DND-41 (cell line): ENCODE data around the gene HADH.

Source experiments
- ATAC-seq: fragments of 200-7000 bp; cut with Tn5 transposase; 3 replicates; pipeline ENCODE4 v1.9.1; 2021; ENCODE audit warnings: low read depth; ENCODE audit not compliant: insufficient read depth
- DNase-seq: peaks from one replicate; pipeline ENCODE4 v3.0.0-alpha.2; 2020
- H2AFZ ChIP-seq: 2 replicates; pipeline ENCODE4 v1.6.0; 2012; ENCODE audit warnings: low read depth, low read length
- H3K27ac ChIP-seq: 2 replicates; pipeline ENCODE4 v1.5.1; 2012; ENCODE audit warnings: low read length, inconsistent platforms
- H3K27me3 ChIP-seq: fragments of 200-600 bp; sonication (generic); 2 replicates; pipeline ENCODE4 v1.6.0; 2012; ENCODE audit warnings: low read length, mild to moderate bottlenecking, inconsistent platforms; ENCODE audit not compliant: insufficient read depth, poor library complexity
- H3K36me3 ChIP-seq: 2 replicates; pipeline ENCODE4 v1.5.1; 2012; ENCODE audit warnings: low read length, inconsistent platforms; ENCODE audit not compliant: insufficient read depth
- H3K4me1 ChIP-seq: 2 replicates; pipeline ENCODE4 v1.5.1; 2012; ENCODE audit warnings: mild to moderate bottlenecking, low read length; ENCODE audit not compliant: insufficient read depth
- H3K4me2 ChIP-seq: 2 replicates; pipeline ENCODE4 v1.6.0; 2012; ENCODE audit warnings: mild to moderate bottlenecking, moderate library complexity, low read length, inconsistent platforms; ENCODE audit not compliant: insufficient read depth
- H3K4me3 ChIP-seq, 2 experiments: fragments of 200-600 bp in 1 of 2; shearing (Covaris generic) in 1 of 2; 2 replicates each; pipeline ENCODE4 v1.5.1; 2012 to 2016; ENCODE audit warnings: inconsistent platforms in 2 of 2, low read length in 2 of 2, mild to moderate bottlenecking in 2 of 2, low read depth in 1 of 2, moderate library complexity in 1 of 2
- H3K79me2 ChIP-seq: 2 replicates; pipeline ENCODE4 v1.6.0; 2012; ENCODE audit warnings: low read length, inconsistent platforms; ENCODE audit not compliant: insufficient read depth
- H3K9ac ChIP-seq: 2 replicates; pipeline ENCODE4 v1.6.0; 2012; ENCODE audit warnings: low read depth, mild to moderate bottlenecking, inconsistent platforms, low read length, moderate library complexity
- H3K9me3 ChIP-seq: 2 replicates; pipeline ENCODE4 v1.5.1; 2012; ENCODE audit warnings: low read length, moderate library complexity, mild to moderate bottlenecking, inconsistent platforms; ENCODE audit not compliant: insufficient read depth, severe bottlenecking
- H4K20me1 ChIP-seq: 2 replicates; pipeline ENCODE4 v1.6.0; 2012; ENCODE audit warnings: low read length; ENCODE audit not compliant: insufficient read depth
- CTCF ChIP-seq: IDR thresholded peaks from 2 replicates; pipeline ENCODE4 v1.5.1; 2012; ENCODE audit warnings: borderline replicate concordance, low read length, moderate library complexity, mild to moderate bottlenecking; ENCODE audit not compliant: poor library complexity, severe bottlenecking; ENCODE audit errors: extremely low read depth
- EZH2 ChIP-seq: IDR thresholded peaks from 3 replicates; pipeline ENCODE4 v1.6.1; 2012; ENCODE audit warnings: borderline replicate concordance, low read depth, mild to moderate bottlenecking, moderate library complexity, low read length, inconsistent platforms; ENCODE audit not compliant: severe bottlenecking

Gene HADH

GRCh38 chr4:108078024-108078733, 88.5 kb downstream of the HADH start:
- H3K4me2 ChIP-seq, result no peak overlapping the region
- no peaks in the 10 kb centered on the region for H3K4me1 ChIP-seq
- 0 out of 2 replicates have a peak overlapping the region, but pooled peaks have one; percentile 16 for H3K27ac ChIP-seq
- H3K9me3 ChIP-seq, result no peaks in the 10 kb centered on the region
- H3K4me3 ChIP-seq, result no peak overlapping the region
- TF ChIP-seq CTCF, result no peak
- no peak for TF ChIP-seq EZH2
- peaks cover 86% of the 10 kb centered on the region for H3K79me2 ChIP-seq
- no peaks in the 10 kb centered on the region for H3K27me3 ChIP-seq
- DNase-seq (no peak), ATAC-seq (peak; percentile 29; the same call in 1 of the 3 replicates)
- peaks cover 93% of the 10 kb centered on the region for H3K36me3 ChIP-seq
- no peak overlapping the region for H3K9ac ChIP-seq
- H2AFZ ChIP-seq, result no peak overlapping the region
- peaks cover 35% of the 10 kb centered on the region for H4K20me1 ChIP-seq

GRCh38 chr4:108080747-108081146, 91.1 kb downstream of the HADH start:
- no peaks in the 10 kb centered on the region for H3K4me1 ChIP-seq
- H3K9ac ChIP-seq, result no peak overlapping the region
- no peaks in the 10 kb centered on the region for H3K27me3 ChIP-seq
- TF ChIP-seq CTCF (no peak), EZH2 (no peak)
- no peak overlapping the region for H3K4me3 ChIP-seq
- H3K4me2 ChIP-seq, result no peak overlapping the region
- peaks cover 93% of the 10 kb centered on the region for H3K36me3 ChIP-seq
- H4K20me1 ChIP-seq, result peaks cover 43% of the 10 kb centered on the region
- ATAC-seq, result peak; percentile 33
- peaks cover 89% of the 10 kb centered on the region for H3K79me2 ChIP-seq
- DNase-seq, result no peak
- no peak overlapping the region for H2AFZ ChIP-seq
- no peaks in the 10 kb centered on the region for H3K9me3 ChIP-seq
- H3K27ac ChIP-seq, result no peak overlapping the region; the same call in 1 of the 2 replicates

GRCh38 chr4:108081256-108081655, 91.6 kb downstream of the HADH start:
- Histone ChIP-seq H3K36me3 (peaks cover 95% of the 10 kb centered on the region), H3K4me2 (no peak overlapping the region), H3K9ac (no peak overlapping the region), H3K27ac (no peak overlapping the region), H3K4me1 (no peaks in the 10 kb centered on the region), H3K4me3 (no peak overlapping the region), H2AFZ (no peak overlapping the region), H3K9me3 (no peaks in the 10 kb centered on the region), H3K27me3 (no peaks in the 10 kb centered on the region), H4K20me1 (peaks cover 45% of the 10 kb centered on the region), H3K79me2 (peaks cover 91% of the 10 kb centered on the region)
- ATAC-seq, result no peak
- no peak for DNase-seq
- TF ChIP-seq CTCF (no peak), EZH2 (no peak)
